ENCODE measurements around the gene PCLAF. TPM values are rescaled to one million over a fixed set of nuclear protein-coding genes. Genes with fewer than 3 reads are reported as not detected.

The PCLAF gene
- total and polyA plus RNA-seq, 2 of the 13 experiments (the other 11 are each of a cell fraction or from before 2014, with no cell fraction given), result 98.6 to 98.9 TPM

- no peak for TF ChIP-seq ZNF563 (CRISPR knock-in tag; IDR thresholded peaks at IDR 0.05)
- TF ChIP-seq ZNF780A (CRISPR knock-in tag; IDR thresholded peaks at IDR 0.05), result no peak
Measured at GRCh38 chr15:64343222-64343621, 38.0 kb downstream of the PCLAF start (continued).

- intact Hi-C loops (cut with micrococcal nuclease; ENCODE audit: unreplicated experiment) (no loop called here), in situ Hi-C loops (cut with HindIII; ENCODE audit: extremely low pct_ligation_motif_present, low pct_unique_long_range_greater_than_20kb) (no loop called here)
- Histone ChIP-seq H3K9me3 (ENCODE audit: low read length) (no peaks in the 10 kb centered on the region), H4K20me1 (ENCODE audit: insufficient read depth, low read length) (no peaks in the 10 kb centered on the region), H3K9ac (ENCODE audit: insufficient read depth, low read depth, low read length) (no peak overlapping the region), H3K4me2 (ENCODE audit: low read depth, low read length) (no peak overlapping the region), H3K27me3 (ENCODE audit: control insufficient read depth in 1 of 2, insufficient read depth in 2 of 2, low read length in 2 of 2) (no peaks in the 10 kb centered on the region; a peak in 1 of 5 replicates), H3K27ac (ENCODE audit: extremely low read length, insufficient read depth, low read length) (no peak overlapping the region), H3K4me3 (replicated peaks in 1 of 3; ENCODE audit: insufficient read depth in 1 of 3, low read depth in 2 of 3, low read length in 3 of 3) (no peak overlapping the region), H2AFZ (ENCODE audit: low read length) (no peak overlapping the region), H3K79me2 (ENCODE audit: insufficient read depth, low read length) (peaks cover 15% of the 10 kb centered on the region), H3K4me1 (ENCODE audit: insufficient read depth, low read length) (peaks cover 10% of the 10 kb centered on the region), H3K36me3 (replicated peaks in 1 of 2; ENCODE audit: control insufficient read depth in 1 of 2, insufficient read depth in 2 of 2, low read length in 2 of 2) (peaks cover 0 to 15% of the 10 kb centered on the region in 2 experiments; a peak in 4 of 5 replicates)
- TF ChIP-seq ARNT2 (CRISPR knock-in tag; IDR thresholded peaks at IDR 0.05; ENCODE audit: low read depth) (no peak), ZNF18 (CRISPR knock-in tag; IDR thresholded peaks at IDR 0.05; ENCODE audit: insufficient replicate concordance) (no peak), ZC3H13 (CRISPR knock-in tag; IDR thresholded peaks at IDR 0.05) (no peak), PAXIP1 (CRISPR knock-in tag; conservative IDR thresholded peaks at IDR 0.05) (no peak), ZBTB3 (CRISPR knock-in tag; IDR thresholded peaks at IDR 0.05; ENCODE audit: borderline replicate concordance, low read depth) (no peak), NR2F2 (IDR thresholded peaks at IDR 0.05; ENCODE audit: borderline replicate concordance, low read depth) (no peak), NCOA5 (CRISPR knock-in tag; IDR thresholded peaks at IDR 0.05) (no peak)
- CTCF ChIA-PET (ENCODE audit: low intra/inter-chr PET ratio, low total read pairs), result no interaction called here
- WGBS (ENCODE audit: low lambda C conversion rate), result 98% methylated on average over 4 of the region's 4 CpGs
- DNase-seq (ENCODE audit: low spot score) (no peak), ATAC-seq (no peak), FAIRE-seq (no peak)
- POLR2A ChIA-PET, result no interaction called here
- BruUV-seq (replicated peaks), result no TSS peak
Measured at GRCh38 chr15:64341961-64342360, 39.3 kb downstream of the PCLAF start.

Measured in HepG2 (cell line).